ENCODE data around the gene TNFSF18.
"Not testable (repeated sequence)": the region's sequence is repeated elsewhere in the genome, so short reads cannot be mapped to it uniquely, and the experiment has no call there.

Gene TNFSF18

GRCh38 chr1:173050865-173051264 lies at the start of gene TNFSF18:
Gene TNFSF18 (minus strand): TSS chr1:173050941. CDS start chr1:173050896, 45 bp downstream.
- DNase-seq, result no peak

GRCh38 chr1:173099166-173099565 lies 48.4 kb upstream of the TNFSF18 start:
- no peak for DNase-seq

- DNase-seq, result no peak
Measured at GRCh38 chr1:173098117-173098516, 47.4 kb upstream of the TNFSF18 start.

- no peak for DNase-seq
Measured at GRCh38 chr1:173097001-173097400, 46.3 kb upstream of the TNFSF18 start.

- no peak for DNase-seq
Measured at GRCh38 chr1:173095632-173096031, 44.9 kb upstream of the TNFSF18 start.

GRCh38 chr1:173094541-173094940 lies 43.8 kb upstream of the TNFSF18 start:
- no peak for DNase-seq

GRCh38 chr1:173093691-173094445 lies 43.1 kb upstream of the TNFSF18 start:
- no peak for DNase-seq

GRCh38 chr1:173084292-173084691 lies 33.6 kb upstream of the TNFSF18 start:
- DNase-seq, result no peak

GRCh38 chr1:173082913-173083312 lies 32.2 kb upstream of the TNFSF18 start:
- no peak for DNase-seq

GRCh38 chr1:173074217-173074616 lies 23.5 kb upstream of the TNFSF18 start:
- DNase-seq, result not testable (repeated sequence)

- DNase-seq, result no peak
Measured at GRCh38 chr1:173064011-173064410, 13.3 kb upstream of the TNFSF18 start.

- DNase-seq, result no peak
Measured at GRCh38 chr1:173063171-173063570, 12.4 kb upstream of the TNFSF18 start.

- no peak for DNase-seq
Measured at GRCh38 chr1:173062150-173062938, 11.6 kb upstream of the TNFSF18 start.

GRCh38 chr1:173058556-173058955 lies 7.8 kb upstream of the TNFSF18 start:
- no peak for DNase-seq

- DNase-seq, result no peak
Measured at GRCh38 chr1:173057984-173058383, 7.2 kb upstream of the TNFSF18 start.

GRCh38 chr1:173056365-173056764 lies 5.6 kb upstream of the TNFSF18 start:
- DNase-seq, result no peak

GRCh38 chr1:173052681-173053196 lies 2.0 kb upstream of the TNFSF18 start:
- DNase-seq, result no peak

GRCh38 chr1:173049322-173049633 lies 1.5 kb downstream of the TNFSF18 start:
- DNase-seq, result no peak

GRCh38 chr1:173048621-173049321 lies 2.0 kb downstream of the TNFSF18 start:
- DNase-seq, result no peak

GRCh38 chr1:173044656-173045055 lies 6.1 kb downstream of the TNFSF18 start:
- no peak for DNase-seq

- DNase-seq, result no peak
Measured at GRCh38 chr1:173043253-173043652, 7.5 kb downstream of the TNFSF18 start.

GRCh38 chr1:173042806-173043205 lies 7.9 kb downstream of the TNFSF18 start:
- no peak for DNase-seq

- DNase-seq, result no peak
Measured at GRCh38 chr1:173039626-173040025, 11.1 kb downstream of the TNFSF18 start.
